Vagina (tissue), 2 donors: ENCODE results near the gene PDE2A. TPM values are rescaled to one million over a fixed set of nuclear protein-coding genes. Genes with fewer than 3 reads are reported as not detected.

Experiments
- DNase-seq, 2 donors: peaks; one replicate each; pipeline ENCODE4 v3.0.0-alpha.2; 2017; ENCODE audit errors: extremely low spot score in 2 of 2
- H3K27ac ChIP-seq: fragments of 200-600 bp; sonication (generic); one replicate; pipeline ENCODE4 v1.5.1; 2019
- H3K27me3 ChIP-seq: fragments of 200-600 bp; sonication (generic); one replicate; pipeline ENCODE4 v1.5.1; 2019
- H3K36me3 ChIP-seq, 2 donors: fragments of 200-600 bp; sonication (generic); one replicate each; pipeline ENCODE4 v1.5.1; 2017 to 2019
- H3K4me1 ChIP-seq: fragments of 200-600 bp; sonication (generic); one replicate; pipeline ENCODE4 v1.5.1; 2019
- H3K4me3 ChIP-seq, 2 donors: fragments of 200-600 bp; sonication (generic); 1 replicate in 1 of 2; 2 replicates in 1 of 2; pipeline ENCODE4 v1.5.1; 2016 to 2019
- H3K9me3 ChIP-seq: fragments of 200-600 bp; sonication (generic); one replicate; pipeline ENCODE4 v1.5.1; 2019
- POLR2A ChIP-seq, 2 donors: fragments of 450-650 bp; IDR thresholded peaks; one replicate each; pipeline ENCODE4 v1.6.1; 2017; ENCODE audit warnings: antibody characterized with exemption in 2 of 2, mild to moderate bottlenecking in 2 of 2, moderate library complexity in 2 of 2
- POLR2AphosphoS5 ChIP-seq, 2 donors: sonication (generic); formaldehyde crosslinking; IDR thresholded peaks; one replicate each; pipeline ENCODE4 v1.9.0; 2017; ENCODE audit warnings: antibody characterized with exemption in 2 of 2, mild to moderate bottlenecking in 2 of 2, low read depth in 1 of 2; ENCODE audit not compliant: insufficient read depth in 1 of 2
- intact Hi-C: fragments of 100-400 bp; cut with DNase I; formaldehyde crosslinking; loops from one replicate; pipeline ENCODE4 v1.15.1; 2023
- total RNA-seq: library from RNA; depleted of rRNA; stranded (reverse); fragments of >200 nt; gene quantifications from one replicate; pipeline ENCODE4 v1.2.3, GENCODE V29; 2016
- TF ChIP-seq, protein P1 (sequence below), 3 experiments: fragments of 450-650 bp in 2 of 3; fragments of 200-600 bp in 1 of 3; sonication (generic) in 1 of 3; IDR thresholded peaks; one replicate each; pipeline ENCODE4 v1.5.1; 2017 to 2019; ENCODE audit warnings: antibody characterized with exemption in 3 of 3, mild to moderate bottlenecking in 2 of 3, moderate library complexity in 2 of 3

The PDE2A gene
- total RNA-seq, 1 donor from 2014 or later: 57.0 TPM

DNA sequence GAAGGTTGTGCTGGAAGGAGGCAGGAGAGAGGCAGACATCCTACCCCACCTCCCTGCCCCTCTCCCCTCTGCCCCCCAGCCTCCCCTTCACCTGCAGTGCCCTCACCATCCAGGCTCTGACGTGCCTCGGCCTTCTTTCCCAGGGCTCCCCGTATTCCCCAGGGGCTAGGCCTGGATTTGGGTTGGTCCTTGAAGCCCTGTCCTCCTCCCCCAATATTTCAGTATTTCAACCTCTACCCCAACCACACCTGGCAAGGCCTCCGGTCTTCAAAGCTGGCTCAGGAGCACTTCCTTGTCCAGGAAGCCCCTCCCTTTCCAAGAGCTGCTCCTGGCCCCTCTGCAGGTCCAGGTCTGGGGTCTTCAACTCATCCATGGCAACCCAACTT, 8.6 kb upstream of the PDE2A start:
- Histone ChIP-seq H3K4me3 (no peak overlapping the region), H3K27me3 (no peaks in the 10 kb centered on the region), H3K27ac (no peak overlapping the region), H3K9me3 (no peaks in the 10 kb centered on the region), H3K36me3 (peaks cover 0 to 18% of the 10 kb centered on the region in 2 donors), H3K4me1 (peaks cover 51% of the 10 kb centered on the region)
- TF ChIP-seq POLR2A (IDR thresholded peaks at IDR 0.05): no peak
- TF ChIP-seq, protein P1, sequence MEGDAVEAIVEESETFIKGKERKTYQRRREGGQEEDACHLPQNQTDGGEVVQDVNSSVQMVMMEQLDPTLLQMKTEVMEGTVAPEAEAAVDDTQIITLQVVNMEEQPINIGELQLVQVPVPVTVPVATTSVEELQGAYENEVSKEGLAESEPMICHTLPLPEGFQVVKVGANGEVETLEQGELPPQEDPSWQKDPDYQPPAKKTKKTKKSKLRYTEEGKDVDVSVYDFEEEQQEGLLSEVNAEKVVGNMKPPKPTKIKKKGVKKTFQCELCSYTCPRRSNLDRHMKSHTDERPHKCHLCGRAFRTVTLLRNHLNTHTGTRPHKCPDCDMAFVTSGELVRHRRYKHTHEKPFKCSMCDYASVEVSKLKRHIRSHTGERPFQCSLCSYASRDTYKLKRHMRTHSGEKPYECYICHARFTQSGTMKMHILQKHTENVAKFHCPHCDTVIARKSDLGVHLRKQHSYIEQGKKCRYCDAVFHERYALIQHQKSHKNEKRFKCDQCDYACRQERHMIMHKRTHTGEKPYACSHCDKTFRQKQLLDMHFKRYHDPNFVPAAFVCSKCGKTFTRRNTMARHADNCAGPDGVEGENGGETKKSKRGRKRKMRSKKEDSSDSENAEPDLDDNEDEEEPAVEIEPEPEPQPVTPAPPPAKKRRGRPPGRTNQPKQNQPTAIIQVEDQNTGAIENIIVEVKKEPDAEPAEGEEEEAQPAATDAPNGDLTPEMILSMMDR (IDR thresholded peaks at IDR 0.05): no peak
- TF ChIP-seq POLR2AphosphoS5 (IDR thresholded peaks at IDR 0.05; ENCODE audit: insufficient read depth in 1 of 2, low read depth in 1 of 2): no peak
- intact Hi-C loops: loop anchor here (10.0 kb wide), 1 partner anchor 208 kb away; no protein-coding TSS in a partner anchor
- DNase-seq: no peak

DNA sequence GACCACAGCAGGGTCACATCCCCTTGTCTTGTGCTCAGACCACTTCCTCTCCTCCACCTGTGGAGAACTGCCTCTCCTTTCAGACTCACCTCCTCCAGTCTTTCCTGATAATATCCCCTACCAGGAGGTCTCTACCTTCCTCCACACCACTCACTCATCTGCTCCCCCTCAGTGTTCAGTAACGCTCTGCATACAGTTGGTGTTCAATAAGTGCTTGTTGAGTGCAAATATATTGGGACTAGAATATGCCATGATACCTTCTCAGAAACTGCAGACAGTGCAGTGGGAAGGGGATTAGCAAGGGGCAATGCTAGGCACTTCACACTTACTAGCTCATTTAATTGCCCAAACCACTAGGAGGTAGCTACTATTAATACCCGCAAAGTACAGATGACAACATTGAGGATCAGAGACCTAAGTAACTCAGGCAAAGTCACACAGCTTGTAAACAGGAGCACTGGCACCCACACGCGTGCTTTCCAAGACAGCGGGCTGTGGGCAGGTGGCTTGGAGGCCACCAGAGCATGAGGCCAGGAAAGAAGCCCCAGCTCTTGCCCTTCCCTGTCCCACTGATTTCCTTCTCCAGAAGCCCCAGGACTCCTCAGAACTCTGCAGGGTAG, 8.1 kb upstream of the PDE2A start:
- TF ChIP-seq, protein P1 (IDR thresholded peaks at IDR 0.05): no peak
- no peak for TF ChIP-seq POLR2AphosphoS5 (IDR thresholded peaks at IDR 0.05; ENCODE audit: insufficient read depth in 1 of 2, low read depth in 1 of 2)
- TF ChIP-seq POLR2A (IDR thresholded peaks at IDR 0.05): no peak
- Histone ChIP-seq H3K9me3 (no peaks in the 10 kb centered on the region), H3K27ac (no peak overlapping the region), H3K4me3 (no peak overlapping the region), H3K4me1 (peaks cover 48% of the 10 kb centered on the region), H3K36me3 (peaks cover 0 to 14% of the 10 kb centered on the region in 2 donors), H3K27me3 (no peaks in the 10 kb centered on the region)
- intact Hi-C loops: loop anchor here (10.0 kb wide), 1 partner anchor 208 kb away; no protein-coding TSS in a partner anchor
- DNase-seq: no peak

DNA sequence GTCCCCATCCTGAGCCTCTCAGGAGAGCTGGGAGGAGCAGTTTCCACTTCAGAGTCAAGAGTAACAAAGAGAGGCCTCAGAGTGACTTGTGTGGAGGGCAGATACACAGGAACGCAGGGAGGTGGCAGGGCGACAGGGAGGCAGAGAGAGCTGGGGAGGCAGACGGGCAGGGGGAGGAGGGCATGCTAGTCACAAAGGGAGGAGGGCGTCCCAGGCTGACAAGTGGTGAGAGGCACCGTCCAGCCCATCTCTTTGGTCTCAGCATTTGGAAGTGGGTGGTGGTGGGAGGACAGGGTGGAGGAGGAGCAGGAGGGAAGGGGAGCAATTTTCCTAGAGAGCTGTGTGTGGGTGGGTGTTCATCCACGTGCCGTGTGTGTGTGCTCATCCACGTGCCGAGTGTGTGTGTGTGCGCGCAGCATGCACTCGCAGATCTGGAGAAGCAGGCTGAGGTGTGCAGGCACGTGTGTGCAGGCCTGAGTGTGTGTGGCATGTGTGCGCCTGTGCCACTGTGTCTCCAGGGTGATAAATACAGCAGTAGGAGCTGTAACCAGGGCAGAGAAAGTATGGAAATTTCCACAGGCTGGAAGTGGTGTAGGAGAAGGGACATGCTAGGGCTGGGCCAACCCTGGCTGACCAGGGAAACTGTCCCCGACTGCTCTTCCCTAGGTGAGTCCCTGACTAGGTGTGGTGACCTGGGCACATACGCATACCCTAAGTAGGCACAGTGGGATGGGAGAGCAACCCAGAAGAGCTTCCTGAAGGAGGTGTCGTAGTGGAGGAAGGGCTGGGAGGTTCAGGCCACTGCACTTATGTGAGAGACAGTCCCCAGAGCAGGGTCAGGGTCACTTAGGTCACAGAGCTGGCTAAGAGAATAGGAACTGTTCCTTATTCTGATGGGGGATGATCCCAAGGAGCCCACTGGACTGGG, 7.3 kb upstream of the PDE2A start:
- Histone ChIP-seq H3K27ac (no peak overlapping the region), H3K4me3 (no peak overlapping the region), H3K4me1 (peaks cover 46% of the 10 kb centered on the region), H3K36me3 (peaks cover 0 to 12% of the 10 kb centered on the region in 2 donors), H3K9me3 (no peaks in the 10 kb centered on the region), H3K27me3 (no peaks in the 10 kb centered on the region)
- intact Hi-C loops: loop anchor here (10.0 kb wide), 1 partner anchor 207 kb away; no protein-coding TSS in a partner anchor
- no peak for DNase-seq
- TF ChIP-seq POLR2AphosphoS5 (IDR thresholded peaks at IDR 0.05; ENCODE audit: insufficient read depth in 1 of 2, low read depth in 1 of 2) (no peak), POLR2A (IDR thresholded peaks at IDR 0.05) (no peak)
- TF ChIP-seq, protein P1 (IDR thresholded peaks at IDR 0.05): no peak

DNA sequence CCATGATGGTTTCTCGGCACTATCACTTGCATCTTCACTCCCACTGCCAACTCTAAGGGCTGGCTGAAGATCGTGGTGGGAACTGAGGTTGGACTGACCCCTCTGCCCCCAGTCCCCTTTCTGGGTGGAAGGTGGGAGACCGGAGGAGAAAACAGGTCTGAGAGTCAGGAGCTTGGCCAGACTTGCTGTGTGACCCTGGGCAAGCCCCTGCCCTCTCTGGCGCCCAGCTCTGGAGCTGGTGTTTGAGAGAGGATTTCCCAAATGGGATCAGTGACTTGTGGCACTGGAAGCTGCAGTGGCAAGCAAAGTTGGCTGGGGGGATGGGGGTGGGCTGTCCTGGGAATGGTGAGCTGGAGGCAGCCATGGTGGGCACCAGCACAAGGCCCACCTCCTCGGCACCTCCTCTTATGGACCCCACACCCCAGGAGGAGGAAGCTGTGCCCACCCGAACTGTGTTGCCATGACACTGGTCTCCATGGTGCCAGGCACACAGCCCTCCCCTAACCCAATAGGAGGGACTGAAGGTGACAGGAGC, 6.5 kb upstream of the PDE2A start:
- H3K36me3 ChIP-seq: peaks cover 0 to 8% of the 10 kb centered on the region in 2 donors
- H3K4me1 ChIP-seq: peaks cover 39% of the 10 kb centered on the region
- intact Hi-C loops: loop anchor here (10.0 kb wide), 1 partner anchor 206 kb away; no protein-coding TSS in a partner anchor
- TF ChIP-seq POLR2A (IDR thresholded peaks at IDR 0.05) (no peak), POLR2AphosphoS5 (IDR thresholded peaks at IDR 0.05; ENCODE audit: insufficient read depth in 1 of 2, low read depth in 1 of 2) (no peak)
- TF ChIP-seq, protein P1 (IDR thresholded peaks at IDR 0.05): no peak
- H3K9me3 ChIP-seq: no peaks in the 10 kb centered on the region
- DNase-seq: no peak
- H3K27ac ChIP-seq: no peak overlapping the region
- H3K27me3 ChIP-seq: no peaks in the 10 kb centered on the region
- no peak overlapping the region for H3K4me3 ChIP-seq
